HG02938 (cell line): ENCODE data around the gene CDH6.
"Not testable (repeated sequence)": the region's sequence is repeated elsewhere in the genome, so short reads cannot be mapped to it uniquely, and the experiment has no call there.

ENCODE experiments used
- ATAC-seq: cut with Tn5 transposase; IDR thresholded peaks from one replicate; pipeline ENCODE4 v1.9.1; 2021; ENCODE audit warnings: mild to moderate bottlenecking, moderate library complexity; ENCODE audit not compliant: unreplicated experiment

Gene CDH6

GRCh38 chr5:31322946-31323345, 129.5 kb downstream of the CDH6 start:
- no peak for ATAC-seq

DNA sequence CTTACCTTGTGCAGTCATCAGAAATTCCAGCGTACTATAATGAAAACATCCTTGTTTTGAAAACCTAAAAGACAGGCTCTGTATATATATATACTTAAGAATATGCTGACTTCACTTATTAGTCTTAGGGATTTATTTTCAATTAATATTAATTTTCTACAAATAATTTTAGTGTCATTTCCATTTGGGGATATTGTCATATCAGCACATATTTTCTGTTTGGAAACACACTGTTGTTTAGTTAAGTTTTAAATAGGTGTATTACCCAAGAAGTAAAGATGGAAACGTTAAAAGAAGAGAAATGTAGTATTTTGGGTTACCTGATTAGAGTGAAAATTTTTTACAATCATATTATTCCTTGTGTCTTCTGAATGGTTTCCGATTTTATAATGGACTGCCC, 131.4 kb downstream of the CDH6 start:
- no peak for ATAC-seq

- no peak for ATAC-seq
Measured at GRCh38 chr5:31328040-31328733, 134.7 kb downstream of the CDH6 start.

GRCh38 chr5:31329715-31330114, 136.2 kb downstream of the CDH6 start:
- ATAC-seq = no peak

GRCh38 chr5:31332160-31332559, 138.7 kb downstream of the CDH6 start:
- ATAC-seq = no peak

DNA sequence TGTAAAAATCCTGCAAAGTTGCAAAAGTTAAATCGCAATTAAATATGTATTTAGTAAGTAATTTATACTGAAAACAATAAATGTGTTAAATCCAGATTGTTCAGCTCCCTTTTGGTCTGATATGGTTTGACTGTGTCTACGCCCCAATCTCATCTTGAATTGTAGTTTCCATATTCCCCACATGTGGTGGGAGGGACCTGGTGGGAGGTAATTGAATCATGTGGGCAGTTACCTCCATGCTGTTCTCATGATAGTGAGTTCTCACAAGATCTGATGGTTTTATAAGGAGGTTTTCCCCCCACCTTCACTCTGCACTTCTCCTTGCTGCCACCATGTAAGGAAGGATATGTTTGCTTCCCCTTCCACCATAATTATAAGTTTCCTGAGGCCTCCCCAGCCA, 140.0 kb downstream of the CDH6 start:
- no peak for ATAC-seq

DNA sequence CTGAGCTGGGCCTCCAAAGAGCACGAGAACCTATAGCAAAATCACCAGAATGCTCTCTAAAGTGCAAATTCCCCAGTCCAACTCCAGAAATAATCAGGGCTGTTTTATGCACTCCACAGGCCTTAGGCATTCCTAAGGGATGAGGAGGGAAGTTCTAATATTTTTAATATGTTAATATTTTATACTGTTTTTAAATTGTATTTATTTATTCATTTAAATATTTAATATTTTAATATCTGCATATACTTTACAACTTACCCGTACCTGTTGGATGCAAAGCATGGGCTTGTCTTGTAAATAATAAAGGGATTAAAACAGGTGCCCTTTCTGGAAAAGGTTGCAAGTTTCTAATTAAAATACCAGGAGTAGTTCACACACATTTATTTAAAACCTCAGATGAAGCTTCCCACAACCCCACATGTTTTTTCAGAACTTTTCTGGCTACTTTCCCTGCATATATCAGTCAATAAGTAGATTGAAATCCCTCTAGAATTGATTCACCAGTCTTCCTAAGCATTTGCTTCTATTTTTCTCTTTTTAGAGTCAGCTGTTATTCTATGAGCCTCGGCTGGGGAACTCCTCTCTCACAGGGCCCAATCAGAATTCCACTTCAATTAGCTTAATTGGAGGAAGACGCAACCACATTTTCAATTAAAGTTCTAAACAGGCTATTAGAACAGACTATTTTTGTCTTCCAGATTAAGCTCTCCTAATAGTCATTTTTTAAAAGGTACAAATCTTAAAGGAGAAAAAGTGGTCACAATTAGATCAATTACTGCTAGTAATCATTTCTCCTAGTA, 140.8 kb downstream of the CDH6 start:
- ATAC-seq = no peak

GRCh38 chr5:31335456-31335855, 142.0 kb downstream of the CDH6 start:
- ATAC-seq = no peak

GRCh38 chr5:31343946-31344345, 150.5 kb downstream of the CDH6 start:
- no peak for ATAC-seq

DNA sequence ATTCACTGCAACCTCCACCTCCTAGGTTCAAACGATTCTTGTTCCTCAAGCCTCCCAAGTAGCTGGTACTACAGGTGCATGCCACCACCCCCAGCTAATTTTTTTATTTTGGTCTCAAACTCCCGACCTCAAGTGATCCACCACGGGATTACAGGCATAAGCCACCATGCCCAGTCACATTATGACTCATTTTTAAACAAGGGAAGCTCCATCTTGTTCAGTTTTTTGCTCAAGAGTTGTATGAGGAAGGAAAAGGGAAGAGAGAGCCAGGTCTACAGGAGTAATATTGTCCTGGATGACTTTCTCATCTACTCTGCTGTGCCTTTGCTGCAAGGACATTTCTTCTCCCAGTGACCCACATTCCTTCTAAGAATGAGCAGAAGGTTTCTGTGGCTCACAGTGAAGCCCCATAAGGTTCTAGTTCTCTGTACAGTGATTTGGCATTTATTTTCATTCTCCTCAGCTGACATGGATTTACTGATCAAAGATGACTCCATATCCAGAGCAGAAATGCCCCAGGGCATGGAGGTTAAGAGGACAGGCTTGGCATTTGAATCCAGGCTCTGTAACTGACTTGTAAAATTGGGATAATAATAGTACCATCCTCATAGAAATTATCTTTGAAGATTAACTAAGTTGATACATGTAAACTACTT, 153.5 kb downstream of the CDH6 start:
- no peak for ATAC-seq

GRCh38 chr5:31347552-31347905, 154.0 kb downstream of the CDH6 start:
- ATAC-seq = no peak

GRCh38 chr5:31350395-31350794, 156.9 kb downstream of the CDH6 start:
- no peak for ATAC-seq

DNA sequence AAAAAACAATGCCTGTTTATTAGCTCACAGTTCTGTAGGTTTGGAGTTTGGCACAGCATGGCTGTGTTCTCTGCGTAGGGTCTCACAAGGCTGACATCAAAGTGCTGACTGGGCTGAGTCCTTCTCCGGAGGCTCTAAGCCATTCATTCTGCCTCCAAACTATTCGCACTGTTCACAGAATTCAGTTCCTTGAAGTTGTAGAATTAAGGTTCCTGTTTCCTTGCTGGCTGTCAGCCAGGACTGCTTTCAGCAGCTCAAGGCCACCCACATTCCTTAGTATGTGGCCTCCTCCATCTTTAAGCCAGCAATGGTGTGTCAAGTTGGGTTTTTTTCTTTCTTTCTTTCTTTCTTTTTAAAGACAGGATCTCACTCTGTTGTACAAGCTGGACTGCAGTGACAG, 161.9 kb downstream of the CDH6 start:
- no peak for ATAC-seq

DNA sequence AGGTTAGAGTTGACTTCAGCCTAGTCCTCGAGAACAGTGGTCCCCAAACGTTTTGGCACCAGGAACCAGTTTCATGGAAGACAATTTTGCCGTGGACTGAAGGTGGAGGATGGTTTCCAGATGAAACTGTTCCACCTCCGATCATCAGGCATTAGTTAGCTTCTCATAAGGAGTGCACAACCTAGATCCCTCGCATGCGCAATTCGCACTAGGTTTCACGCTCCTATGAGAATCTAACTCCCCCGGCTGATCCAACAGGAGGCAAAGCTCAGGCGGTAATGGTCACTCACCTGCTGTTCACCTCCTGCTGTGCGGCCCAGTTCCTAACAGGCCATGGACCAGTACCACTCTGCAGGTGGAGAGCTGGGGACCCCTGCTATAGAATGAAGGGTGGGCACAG, 163.6 kb downstream of the CDH6 start:
- ATAC-seq = no peak

- ATAC-seq = no peak
Measured at GRCh38 chr5:31359839-31360238, 166.4 kb downstream of the CDH6 start.

GRCh38 chr5:31361234-31361633, 167.7 kb downstream of the CDH6 start:
- no peak for ATAC-seq

DNA sequence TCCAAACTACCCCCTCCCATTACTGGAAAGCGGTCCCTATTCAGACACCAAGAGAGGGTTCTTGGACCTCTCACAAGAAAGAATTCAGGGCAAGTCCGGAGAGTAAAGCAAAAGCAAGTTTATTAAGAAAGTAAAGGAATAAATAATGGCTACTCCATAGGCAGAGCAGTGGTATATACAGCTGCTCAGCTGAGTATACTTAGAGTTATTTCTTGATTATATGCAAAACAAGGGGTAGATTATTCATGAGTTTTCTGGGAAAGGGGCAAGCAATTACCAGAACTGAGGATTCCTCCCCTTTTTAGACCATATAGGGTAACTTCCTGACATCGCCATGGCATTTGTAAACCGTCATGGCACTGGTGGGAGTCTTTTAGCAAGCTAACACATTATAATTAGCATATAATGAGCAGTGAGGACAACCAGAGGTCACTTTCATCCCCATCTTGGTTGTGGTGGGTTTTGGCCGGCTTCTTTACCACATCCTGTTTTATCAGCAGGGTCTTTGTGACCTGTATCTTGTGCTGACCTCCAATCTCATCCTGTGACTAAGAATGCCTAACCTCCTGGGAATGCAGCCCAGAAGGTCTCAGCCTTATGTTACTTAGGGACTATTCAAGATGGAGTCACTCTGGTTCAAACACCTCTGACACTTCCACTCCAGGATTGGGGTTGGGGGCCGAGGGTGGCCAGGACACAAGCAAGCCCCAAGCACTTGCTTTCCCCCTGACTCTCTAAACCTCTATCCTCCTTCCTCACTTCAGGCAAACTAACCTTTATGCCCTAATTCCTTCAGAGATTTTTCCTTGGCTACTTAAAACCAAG, 168.4 kb downstream of the CDH6 start:
- ATAC-seq = not testable (repeated sequence)

- no peak for ATAC-seq
Measured at GRCh38 chr5:31362529-31362900, 169.0 kb downstream of the CDH6 start.

DNA sequence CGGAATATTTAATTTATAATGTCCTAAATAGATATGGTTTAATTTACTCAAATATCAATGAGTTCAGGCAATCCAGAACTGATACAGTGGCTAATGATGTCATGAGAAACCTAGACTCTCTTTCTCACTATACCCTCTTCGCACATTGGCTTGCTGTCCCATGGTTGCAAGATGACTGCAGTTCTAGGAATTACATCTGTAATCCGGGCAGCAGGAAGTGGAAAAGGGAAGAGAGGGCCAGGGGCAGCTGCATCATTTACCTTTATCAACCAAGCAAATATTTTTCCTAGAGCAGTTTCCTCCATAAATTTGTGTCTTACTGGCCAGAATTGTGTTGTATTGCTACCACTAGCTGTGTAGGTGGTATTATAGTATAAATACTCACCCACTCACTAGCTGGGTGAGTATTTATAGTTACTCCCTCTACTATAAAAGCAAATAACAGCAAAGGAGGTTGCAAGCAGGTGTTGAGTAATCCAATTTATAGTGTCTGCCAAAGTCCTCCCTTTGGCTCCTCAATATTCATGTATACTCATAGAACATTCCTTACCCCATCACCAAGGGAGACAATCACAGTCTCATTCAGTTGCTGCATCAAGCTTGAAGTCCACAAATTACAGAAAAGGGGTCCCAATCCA, 169.6 kb downstream of the CDH6 start:
- ATAC-seq = no peak

DNA sequence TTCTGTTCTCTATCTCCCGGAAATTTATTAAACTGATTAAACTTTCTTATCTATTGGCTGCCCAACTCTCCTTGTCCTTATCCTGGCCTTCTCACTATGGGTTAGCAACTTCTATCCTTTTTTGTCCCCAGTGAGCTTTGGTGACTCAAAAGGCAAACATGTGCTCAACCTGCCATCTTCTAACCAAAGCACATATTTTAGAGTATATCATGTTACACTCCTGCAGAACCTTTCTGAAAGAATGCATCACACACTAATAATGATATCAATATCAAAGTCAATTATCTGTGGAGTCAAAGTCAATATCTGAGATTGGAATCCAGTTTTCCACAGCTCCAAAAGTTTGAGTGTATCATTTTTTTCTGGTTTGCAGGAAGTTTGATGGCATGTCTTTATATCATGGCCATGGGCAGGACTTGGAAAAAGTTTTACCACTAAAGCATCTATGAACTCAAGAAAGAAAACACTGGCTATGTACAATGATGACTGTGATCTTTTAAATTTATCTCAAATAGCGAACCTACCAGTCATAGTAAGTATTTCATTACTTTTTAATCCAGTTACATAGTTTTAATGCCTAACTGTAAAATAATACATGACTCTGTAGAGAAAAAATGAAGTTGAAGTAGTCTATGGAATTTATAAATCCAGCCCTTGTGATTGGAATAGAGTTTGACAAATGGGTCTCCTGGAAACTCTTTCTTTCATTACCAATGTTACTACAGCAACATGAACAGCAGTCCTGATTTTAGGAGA, 171.6 kb downstream of the CDH6 start:
- ATAC-seq = no peak
